Dendritic cell treated with granulocyte-macrophage colony-stimulating factor and Interleukin-4, amounts not matched to agents 40 ng/mL and 50 ng/mL, for 4 days (primary cell): Measurements from ENCODE around the gene FAM107B.

Experiments
- H3K27ac Mint-ChIP-seq: one replicate; pipeline ENCODE4 v1.8.0; 2022; ENCODE audit warnings: mild to moderate bottlenecking, mixed read lengths
- H3K27me3 Mint-ChIP-seq: one replicate; pipeline ENCODE4 v1.8.0; 2022; ENCODE audit warnings: mild to moderate bottlenecking, mixed read lengths
- H3K36me3 Mint-ChIP-seq: one replicate; pipeline ENCODE4 v1.8.0; 2022; ENCODE audit warnings: low read depth, mixed read lengths
- H3K4me1 Mint-ChIP-seq: one replicate; pipeline ENCODE4 v1.8.0; 2022; ENCODE audit warnings: low read depth, mixed read lengths
- H3K4me3 Mint-ChIP-seq: one replicate; pipeline ENCODE4 v1.8.0; 2022; ENCODE audit warnings: mild to moderate bottlenecking, moderate library complexity, mixed read lengths
- H3K9me3 Mint-ChIP-seq: one replicate; pipeline ENCODE4 v1.8.0; 2022; ENCODE audit warnings: mixed read lengths
- intact Hi-C: fragments of 100-400 bp; cut with micrococcal nuclease; formaldehyde crosslinking; loops from one replicate; pipeline ENCODE4 v1.15.0; 2022

The FAM107B gene

GRCh38 chr10:14548474-14548873 is 226.2 kb downstream of the FAM107B start:
- Mint-ChIP-seq H3K27me3 (peaks cover 3% of the 10 kb centered on the region), H3K4me3 (no peak overlapping the region), H3K36me3 (peaks cover 9% of the 10 kb centered on the region), H3K9me3 (no peaks in the 10 kb centered on the region), H3K27ac (no peak overlapping the region), H3K4me1 (peaks cover 67% of the 10 kb centered on the region)
- intact Hi-C loops = no loop called here

- H3K4me1 Mint-ChIP-seq = peaks cover 65% of the 10 kb centered on the region
- H3K36me3 Mint-ChIP-seq = peaks cover 9% of the 10 kb centered on the region
- H3K27ac Mint-ChIP-seq = no peak overlapping the region
- H3K4me3 Mint-ChIP-seq = no peak overlapping the region
- H3K9me3 Mint-ChIP-seq = no peaks in the 10 kb centered on the region
- peaks cover 3% of the 10 kb centered on the region for H3K27me3 Mint-ChIP-seq
- intact Hi-C loops = no loop called here
These were observed 226.9 kb downstream of the FAM107B start for GRCh38 chr10:14547816-14548215.

- peaks cover 3% of the 10 kb centered on the region for H3K27me3 Mint-ChIP-seq
- H3K9me3 Mint-ChIP-seq = no peaks in the 10 kb centered on the region
- peaks cover 57% of the 10 kb centered on the region for H3K4me1 Mint-ChIP-seq
- no peak overlapping the region for H3K27ac Mint-ChIP-seq
- peaks cover 18% of the 10 kb centered on the region for H3K36me3 Mint-ChIP-seq
- H3K4me3 Mint-ChIP-seq = no peak overlapping the region
- intact Hi-C loops = no loop called here
These were observed 228.9 kb downstream of the FAM107B start for GRCh38 chr10:14545827-14546226.

- Mint-ChIP-seq H3K36me3 (peaks cover 25% of the 10 kb centered on the region), H3K27me3 (peaks cover 3% of the 10 kb centered on the region), H3K9me3 (no peaks in the 10 kb centered on the region), H3K27ac (peak overlapping the region; percentile 82), H3K4me1 (peaks cover 46% of the 10 kb centered on the region), H3K4me3 (no peak overlapping the region)
- intact Hi-C loops = loop anchor here (5.0 kb wide), 1 partner anchor 43 kb away; no protein-coding TSS in a partner anchor
These were observed 230.8 kb downstream of the FAM107B start for GRCh38 chr10:14543904-14544210.

GRCh38 chr10:14543046-14543903 is 231.4 kb downstream of the FAM107B start:
- peak overlapping the region; percentile 82 for H3K27ac Mint-ChIP-seq
- H3K27me3 Mint-ChIP-seq = peaks cover 3% of the 10 kb centered on the region
- no peaks in the 10 kb centered on the region for H3K9me3 Mint-ChIP-seq
- H3K4me3 Mint-ChIP-seq = peak overlapping the region; percentile 39
- peaks cover 22% of the 10 kb centered on the region for H3K36me3 Mint-ChIP-seq
- intact Hi-C loops = loop anchor here (5.0 kb wide), 1 partner anchor 44 kb away; no protein-coding TSS in a partner anchor
- H3K4me1 Mint-ChIP-seq = peaks cover 44% of the 10 kb centered on the region

GRCh38 chr10:14541379-14541778 is 233.3 kb downstream of the FAM107B start:
- Mint-ChIP-seq H3K36me3 (peaks cover 16% of the 10 kb centered on the region), H3K4me1 (peaks cover 41% of the 10 kb centered on the region), H3K9me3 (no peaks in the 10 kb centered on the region), H3K27ac (no peak overlapping the region), H3K27me3 (no peaks in the 10 kb centered on the region), H3K4me3 (no peak overlapping the region)
- intact Hi-C loops = loop anchor here (5.0 kb wide), 1 partner anchor 46 kb away; no protein-coding TSS in a partner anchor

GRCh38 chr10:14540611-14541010 is 234.1 kb downstream of the FAM107B start:
- no peak overlapping the region for H3K4me3 Mint-ChIP-seq
- H3K4me1 Mint-ChIP-seq = peaks cover 33% of the 10 kb centered on the region
- peak overlapping the region; percentile 39 for H3K27ac Mint-ChIP-seq
- H3K27me3 Mint-ChIP-seq = no peaks in the 10 kb centered on the region
- peaks cover 16% of the 10 kb centered on the region for H3K36me3 Mint-ChIP-seq
- intact Hi-C loops = loop anchor here (5.0 kb wide), 1 partner anchor 47 kb away; no protein-coding TSS in a partner anchor
- H3K9me3 Mint-ChIP-seq = no peaks in the 10 kb centered on the region

- Mint-ChIP-seq H3K4me1 (peaks cover 33% of the 10 kb centered on the region), H3K36me3 (peaks cover 16% of the 10 kb centered on the region), H3K9me3 (no peaks in the 10 kb centered on the region), H3K27me3 (no peaks in the 10 kb centered on the region), H3K4me3 (no peak overlapping the region), H3K27ac (peak overlapping the region; percentile 39)
- intact Hi-C loops = loop anchor here (5.0 kb wide), 1 partner anchor 47 kb away; no protein-coding TSS in a partner anchor
These were observed 234.6 kb downstream of the FAM107B start for GRCh38 chr10:14540062-14540461.

- Mint-ChIP-seq H3K4me3 (no peak overlapping the region), H3K27me3 (no peaks in the 10 kb centered on the region), H3K4me1 (peaks cover 29% of the 10 kb centered on the region), H3K9me3 (no peaks in the 10 kb centered on the region), H3K36me3 (peaks cover 16% of the 10 kb centered on the region), H3K27ac (peak overlapping the region; percentile 39)
- intact Hi-C loops = loop anchor here (5.0 kb wide), 1 partner anchor 298 kb away; the partner anchor contains the start of genes CDNF, HSPA14 and MSANTD7
These were observed 235.5 kb downstream of the FAM107B start for GRCh38 chr10:14539176-14539575.

GRCh38 chr10:14536241-14537213 is 238.2 kb downstream of the FAM107B start:
- no peak overlapping the region for H3K4me3 Mint-ChIP-seq
- no peaks in the 10 kb centered on the region for H3K9me3 Mint-ChIP-seq
- no peak overlapping the region for H3K27ac Mint-ChIP-seq
- H3K27me3 Mint-ChIP-seq = no peaks in the 10 kb centered on the region
- H3K4me1 Mint-ChIP-seq = peaks cover 17% of the 10 kb centered on the region
- intact Hi-C loops = loop anchor here (1.0 to 5.0 kb wide), 2 partner anchors 287 to 301 kb away; partner anchors contain the start of genes CDNF, HSPA14 and MSANTD7
- H3K36me3 Mint-ChIP-seq = peaks cover 21% of the 10 kb centered on the region

- Mint-ChIP-seq H3K4me3 (no peak overlapping the region), H3K27ac (no peak overlapping the region), H3K4me1 (peaks cover 11% of the 10 kb centered on the region), H3K9me3 (no peaks in the 10 kb centered on the region), H3K27me3 (no peaks in the 10 kb centered on the region), H3K36me3 (peaks cover 11% of the 10 kb centered on the region)
- intact Hi-C loops = loop anchor here (5.0 kb wide), 1 partner anchor 302 kb away; the partner anchor contains the start of genes CDNF, HSPA14 and MSANTD7
These were observed 239.1 kb downstream of the FAM107B start for GRCh38 chr10:14535457-14536130.

GRCh38 chr10:14534152-14534551 is 240.5 kb downstream of the FAM107B start:
- no peak overlapping the region for H3K4me3 Mint-ChIP-seq
- peaks cover 18% of the 10 kb centered on the region for H3K36me3 Mint-ChIP-seq
- H3K9me3 Mint-ChIP-seq = no peaks in the 10 kb centered on the region
- H3K27ac Mint-ChIP-seq = no peak overlapping the region
- H3K4me1 Mint-ChIP-seq = peaks cover 6% of the 10 kb centered on the region
- intact Hi-C loops = no loop called here
- no peaks in the 10 kb centered on the region for H3K27me3 Mint-ChIP-seq

- peaks cover 6% of the 10 kb centered on the region for H3K4me1 Mint-ChIP-seq
- H3K27ac Mint-ChIP-seq = no peak overlapping the region
- H3K36me3 Mint-ChIP-seq = peaks cover 26% of the 10 kb centered on the region
These were observed 241.4 kb downstream of the FAM107B start for GRCh38 chr10:14533295-14533694.

More at GRCh38 chr10:14533295-14533694, 241.4 kb downstream of the FAM107B start:
- Mint-ChIP-seq H3K9me3 (no peaks in the 10 kb centered on the region), H3K4me3 (no peak overlapping the region), H3K27me3 (no peaks in the 10 kb centered on the region)
- intact Hi-C loops = no loop called here
